Subcutaneous adipose tissue (tissue), 4 donors: Measurements from ENCODE around the gene L3MBTL1. TPM values are rescaled to one million over a fixed set of nuclear protein-coding genes. Genes with fewer than 3 reads are reported as not detected.

ENCODE experiments used
- CTCF ChIP-seq: fragments of 450-650 bp; IDR thresholded peaks from one replicate; pipeline ENCODE4 v1.5.1; 2016; ENCODE audit warnings: low read depth, mild to moderate bottlenecking, control low read depth, antibody characterized with exemption, moderate library complexity
- total RNA-seq, 4 donors: library from RNA; depleted of rRNA; stranded (reverse); fragments of >200 nt; gene quantifications; one replicate each; pipeline ENCODE4 v1.1.0, GENCODE V29; 2016

The L3MBTL1 gene
- total RNA-seq, 4 donors from 2014 or later, result 5.7 to 11.7 (median 9.3) TPM

DNA sequence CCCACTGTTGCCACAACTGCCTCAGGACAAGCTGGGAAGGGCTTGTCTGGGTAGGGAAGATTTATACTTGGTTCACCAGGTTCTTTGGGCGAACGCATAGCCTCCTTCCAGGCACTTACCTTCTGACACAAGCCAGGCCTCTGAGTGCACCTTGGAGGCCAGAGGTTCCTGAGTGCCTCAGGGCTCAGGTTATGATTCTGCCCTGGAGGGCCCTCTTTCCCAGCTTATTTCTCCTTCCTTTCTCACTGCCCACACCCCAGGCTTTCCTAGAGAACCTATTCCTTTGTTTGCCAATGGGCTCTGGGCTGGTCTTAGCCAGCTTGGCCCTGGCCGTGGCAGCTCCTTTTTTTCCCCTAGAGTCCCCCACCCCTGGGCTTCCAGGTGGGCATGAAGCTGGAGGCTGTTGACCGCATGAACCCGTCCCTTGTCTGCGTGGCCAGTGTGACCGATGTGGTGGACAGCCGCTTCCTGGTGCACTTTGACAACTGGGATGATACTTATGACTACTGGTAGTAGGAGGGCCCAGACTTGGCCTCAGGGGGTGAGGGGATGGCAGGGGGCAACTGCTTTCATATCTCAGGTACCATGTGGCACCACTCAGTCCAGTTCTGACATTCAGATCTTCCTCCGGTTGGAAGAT is 25.0 kb downstream of the L3MBTL1 start:
- no peak for TF ChIP-seq CTCF

DNA sequence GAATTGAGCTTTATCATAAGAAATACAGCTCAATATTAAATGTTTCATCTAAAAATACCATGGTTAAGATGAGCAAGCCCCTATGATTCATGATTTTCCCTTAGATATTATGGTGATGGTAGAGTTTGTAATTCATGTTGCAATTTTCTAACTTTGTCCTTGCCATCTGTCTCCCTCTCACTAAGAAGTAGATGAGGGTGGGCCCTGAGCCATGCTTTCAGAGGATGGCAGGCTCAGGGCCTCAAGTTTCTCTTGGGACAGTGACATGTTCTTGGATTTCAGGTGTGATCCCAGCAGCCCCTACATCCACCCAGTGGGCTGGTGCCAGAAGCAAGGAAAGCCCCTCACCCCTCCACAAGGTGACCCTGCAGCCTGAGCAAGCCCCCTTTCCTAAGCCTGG is 25.6 kb downstream of the L3MBTL1 start:
- TF ChIP-seq CTCF, result no peak

DNA sequence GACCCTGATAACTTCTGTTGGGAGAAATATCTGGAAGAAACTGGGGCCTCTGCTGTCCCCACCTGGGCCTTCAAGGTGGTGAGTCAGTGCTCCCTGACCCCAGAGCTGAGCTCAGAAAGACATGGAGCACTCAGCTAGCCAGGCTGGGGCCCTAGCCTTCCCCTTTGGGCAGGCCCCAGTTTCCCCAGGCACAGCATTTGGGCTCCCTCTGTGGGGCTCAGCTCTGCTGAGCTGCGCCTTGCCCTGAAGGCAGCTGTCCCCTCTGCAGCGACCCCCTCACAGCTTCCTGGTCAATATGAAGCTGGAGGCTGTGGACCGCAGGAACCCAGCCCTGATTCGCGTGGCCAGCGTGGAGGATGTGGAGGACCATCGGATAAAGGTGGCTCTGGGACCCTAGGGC is 26.5 kb downstream of the L3MBTL1 start:
- no peak for TF ChIP-seq CTCF

- TF ChIP-seq CTCF, result no peak
These were observed 27.4 kb downstream of the L3MBTL1 start for GRCh38 chr20:43534791-43535350.

GRCh38 chr20:43535370-43536004 is 28.0 kb downstream of the L3MBTL1 start:
- no peak for TF ChIP-seq CTCF

GRCh38 chr20:43536041-43536816 is 28.7 kb downstream of the L3MBTL1 start:
- TF ChIP-seq CTCF, result no peak

DNA sequence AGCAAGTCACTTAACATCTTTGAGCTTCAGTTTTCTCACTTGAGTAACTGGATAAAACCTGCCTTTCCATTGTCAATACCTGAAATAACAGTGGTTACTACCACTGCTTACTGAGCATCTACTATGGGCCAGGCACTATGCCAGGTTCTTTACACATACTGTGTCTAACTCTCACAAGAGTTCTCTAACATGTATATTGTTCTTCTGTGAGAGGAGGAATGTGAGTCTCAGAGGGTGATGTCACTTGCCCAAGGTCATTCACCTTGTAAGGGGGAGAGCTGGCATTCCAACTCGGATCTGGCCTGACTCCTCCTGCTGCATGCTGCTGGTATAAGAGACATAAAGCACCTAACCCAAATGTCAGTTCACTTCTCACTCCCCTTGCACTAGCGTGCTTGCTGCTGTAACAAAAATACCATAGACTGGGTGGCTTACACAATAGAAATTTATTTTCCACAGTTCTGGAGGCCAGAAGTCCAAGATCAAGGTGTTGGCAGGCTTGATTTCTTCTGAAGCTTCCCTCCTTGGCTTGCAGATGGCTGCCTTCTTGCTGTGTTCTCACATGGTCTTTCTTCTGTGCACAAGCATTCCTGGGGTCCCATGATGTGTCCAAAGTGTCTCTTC is 29.4 kb downstream of the L3MBTL1 start:
- no peak for TF ChIP-seq CTCF
